ENCODE data around the gene PAIP2.

Gene PAIP2

DNA sequence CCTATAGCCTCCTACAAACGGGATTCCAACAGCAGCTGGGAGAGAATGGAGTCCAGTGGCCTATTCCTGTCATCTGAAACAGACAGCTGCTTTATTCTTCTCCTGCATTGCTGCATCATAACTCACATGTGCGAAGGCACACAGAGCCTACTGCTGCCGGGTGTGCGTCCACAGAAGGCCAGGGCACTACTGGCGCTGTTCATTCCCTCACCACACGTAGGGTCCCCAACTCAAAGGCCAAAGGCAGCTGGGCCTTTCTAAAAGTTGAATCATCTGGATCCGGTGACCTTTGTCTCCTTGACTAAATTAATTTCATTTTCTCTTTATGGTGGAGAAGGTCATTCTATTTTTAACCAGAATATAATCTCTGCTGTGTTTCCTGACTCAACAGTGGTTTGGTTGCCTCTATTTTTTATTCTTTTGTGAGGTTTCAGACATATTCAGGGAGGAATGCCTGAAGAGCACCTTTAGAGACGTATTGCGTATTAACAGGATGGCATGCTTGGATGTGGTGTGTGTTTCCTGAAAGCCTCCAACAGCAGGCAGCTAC, 73.0 kb downstream of the PAIP2 start:
- DNase-seq = no peak

DNA sequence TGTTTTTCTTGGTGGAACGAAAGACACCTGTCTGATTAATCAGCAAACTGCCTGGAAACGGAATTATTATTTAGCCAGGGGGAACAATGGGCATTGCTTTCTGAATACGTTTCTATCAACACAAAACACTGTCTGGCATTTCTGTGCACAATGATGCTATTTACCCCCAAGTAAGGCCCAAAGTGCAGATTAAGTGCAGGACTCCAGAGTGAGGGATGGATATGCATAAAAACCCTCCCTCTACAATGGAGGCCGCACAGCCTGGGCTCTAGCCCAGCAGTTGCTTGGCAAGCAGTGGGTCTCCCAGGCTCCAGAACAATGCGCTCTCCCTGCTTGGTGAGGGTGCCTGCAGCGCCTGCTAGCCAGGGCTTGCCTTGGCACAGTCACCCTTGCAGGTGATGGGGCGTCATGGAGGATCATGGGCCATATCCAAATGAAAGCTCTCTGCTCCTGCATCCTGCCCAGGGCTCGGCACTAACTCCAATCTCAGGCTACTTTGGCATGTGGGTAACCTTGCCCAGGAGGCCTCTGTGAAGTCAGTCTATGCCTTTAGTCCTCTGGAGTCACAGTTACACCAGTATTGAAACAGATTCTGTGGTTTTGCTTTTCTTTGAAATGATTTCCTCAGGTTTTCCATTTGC, 73.7 kb downstream of the PAIP2 start:
- DNase-seq = no peak

DNA sequence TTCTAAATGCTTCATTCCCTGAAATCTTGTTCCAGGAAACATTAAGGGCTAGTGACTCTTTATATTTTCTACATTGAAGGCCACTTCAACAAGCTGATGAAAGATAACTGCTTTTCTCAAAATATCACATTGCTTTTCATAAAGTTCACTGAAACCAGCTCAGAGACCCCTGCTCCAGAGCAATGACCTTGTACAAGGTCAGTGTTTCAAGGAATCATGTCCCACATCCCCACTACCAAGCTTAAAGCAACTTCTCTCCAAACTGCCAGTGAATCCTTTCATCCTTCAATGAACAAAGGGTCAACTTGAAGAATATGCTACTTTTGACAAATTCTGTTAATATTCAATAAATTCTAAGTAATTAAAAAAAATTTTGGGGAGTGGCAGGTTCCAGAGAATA, 74.2 kb downstream of the PAIP2 start:
- no peak for DNase-seq

DNA sequence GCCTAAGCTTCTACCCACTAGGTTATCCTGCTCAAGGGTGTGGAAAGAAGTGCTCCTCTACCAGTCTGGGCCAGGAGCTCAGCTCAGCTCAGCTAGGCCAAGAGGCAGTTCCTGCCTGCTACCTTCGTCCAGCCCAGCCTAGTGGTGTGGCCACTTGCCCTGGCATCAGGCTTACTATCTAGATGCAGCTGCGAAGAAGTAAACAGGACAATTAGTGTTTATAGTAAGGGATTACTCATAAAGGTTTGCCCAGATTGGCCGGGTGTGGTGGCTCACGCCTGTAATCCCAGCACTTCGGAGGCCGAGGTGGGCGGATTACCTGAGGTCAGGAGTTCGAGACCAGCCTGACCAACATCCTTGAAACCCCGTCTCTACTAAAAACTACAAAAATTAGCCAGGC, 75.0 kb downstream of the PAIP2 start:
- no peak for DNase-seq

GRCh38 chr5:139417214-139417613, 75.6 kb downstream of the PAIP2 start:
- no peak for DNase-seq

- no peak for DNase-seq
Measured at GRCh38 chr5:139418793-139419192, 77.1 kb downstream of the PAIP2 start.
